Activated T-helper 17 cell treated with anti-CD3 and anti-CD28 coated beads, Interleukin-2, amount 50 U/mL, for 72 hours (primary cell): Measurements from ENCODE around the gene SPINT2. TPM values are rescaled to one million over a fixed set of nuclear protein-coding genes. Genes with fewer than 3 reads are reported as not detected.
A peak's percentile ranks its signal among the peaks of the same experiment; 100 is the strongest.
"Not testable (repeated sequence)": the region's sequence is repeated elsewhere in the genome, so short reads cannot be mapped to it uniquely, and the experiment has no call there.

Experiments used
- ATAC-seq: fragments of 150-1000 bp; cut with Tn5 transposase; replicated peaks from 2 replicates; pipeline ENCODE4 v1.10.0; 2021; ENCODE audit warnings: mild to moderate bottlenecking, moderate library complexity
- H3K27ac Mint-ChIP-seq: one replicate; pipeline ENCODE4 v1.8.0; 2022; ENCODE audit warnings: mixed read lengths
- H3K27me3 Mint-ChIP-seq: one replicate; pipeline ENCODE4 v1.8.0; 2022; ENCODE audit warnings: mixed read lengths
- H3K36me3 Mint-ChIP-seq: one replicate; pipeline ENCODE4 v1.8.0; 2022; ENCODE audit warnings: low read depth, mild to moderate bottlenecking, mixed read lengths
- H3K4me1 Mint-ChIP-seq: one replicate; pipeline ENCODE4 v1.8.0; 2022; ENCODE audit warnings: mixed read lengths
- H3K4me3 Mint-ChIP-seq: one replicate; pipeline ENCODE4 v1.8.0; 2022; ENCODE audit warnings: mild to moderate bottlenecking, mixed read lengths
- H3K9me3 Mint-ChIP-seq: one replicate; pipeline ENCODE4 v1.8.0; 2022; ENCODE audit warnings: mixed read lengths
- total RNA-seq, 2 donors: library from RNA; stranded (reverse); gene quantifications; one replicate each; pipeline ENCODE4 v1.2.3, GENCODE V29; 2022

Gene SPINT2
- total RNA-seq, 2 donors from 2014 or later, result 21.3 to 56.6 TPM

- Mint-ChIP-seq H3K36me3 (no peaks in the 10 kb centered on the region), H3K27me3 (peaks cover 40% of the 10 kb centered on the region), H3K4me1 (peaks cover 6% of the 10 kb centered on the region), H3K9me3 (no peaks in the 10 kb centered on the region), H3K4me3 (peak overlapping the region; percentile 52), H3K27ac (no peak overlapping the region)
- no peak for ATAC-seq
Observed at GRCh38 chr19:38228491-38229439, 35.6 kb upstream of the SPINT2 start.

DNA sequence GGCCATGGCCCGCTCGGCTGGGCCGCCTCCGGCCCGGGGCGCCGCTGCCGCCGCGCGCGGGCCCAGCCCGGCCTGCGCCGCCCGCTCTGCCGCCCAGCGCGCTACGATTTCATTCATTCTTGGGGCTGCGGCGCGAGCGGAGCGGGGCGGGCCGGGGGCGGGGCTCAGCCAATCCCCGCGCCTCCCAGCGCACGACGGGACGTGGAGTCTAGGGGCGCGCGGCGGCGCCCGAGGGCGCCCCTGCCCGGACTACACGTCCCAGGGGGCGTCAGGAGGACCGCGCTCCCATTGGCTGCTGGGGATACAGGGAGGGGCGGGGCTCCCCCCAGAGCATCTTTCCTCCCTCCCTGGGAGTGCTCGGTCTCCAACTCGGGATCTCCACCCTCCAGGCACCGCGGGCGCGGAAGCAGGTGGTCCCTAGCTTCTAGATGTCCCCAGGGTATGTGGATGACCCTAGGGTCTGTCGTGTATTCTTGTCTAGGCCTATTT is 34.7 kb upstream of the SPINT2 start:
- Mint-ChIP-seq H3K27ac (no peak overlapping the region), H3K4me1 (no peaks in the 10 kb centered on the region), H3K36me3 (no peaks in the 10 kb centered on the region), H3K4me3 (peak overlapping the region; percentile 33), H3K27me3 (peaks cover 36% of the 10 kb centered on the region), H3K9me3 (no peaks in the 10 kb centered on the region)
- peak; percentile 67 for ATAC-seq

DNA sequence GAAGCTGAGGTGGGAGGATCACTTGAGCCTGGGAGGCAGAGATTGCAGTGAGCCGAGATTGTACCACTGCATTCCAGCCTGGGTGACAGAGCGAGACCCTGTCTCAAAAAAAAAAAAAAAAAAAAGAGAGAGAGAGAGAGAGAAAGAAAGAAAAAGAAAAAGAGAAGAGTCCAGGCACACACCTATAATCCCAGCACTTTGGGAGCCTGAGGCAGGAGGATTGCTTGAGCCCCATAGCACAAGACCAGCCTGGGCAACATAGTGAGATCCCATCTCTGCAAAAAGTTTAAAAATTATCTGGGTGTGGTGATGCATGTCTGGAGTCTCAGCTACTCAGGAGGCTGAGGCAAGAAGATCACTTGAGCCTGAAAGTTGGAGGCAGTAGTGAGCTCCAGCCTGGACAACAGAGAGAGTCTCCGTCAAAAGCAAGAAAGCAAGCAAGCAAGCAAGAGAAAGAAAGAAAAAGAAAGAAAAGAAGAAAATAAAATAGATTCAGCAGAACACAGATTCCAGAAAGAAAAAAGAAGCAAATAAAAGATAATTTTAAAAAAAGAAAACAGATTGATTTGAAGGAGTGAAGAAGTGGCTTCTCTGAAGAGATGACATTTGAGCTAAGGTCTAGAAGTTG is 33.8 kb upstream of the SPINT2 start:
- peaks cover 36% of the 10 kb centered on the region for H3K27me3 Mint-ChIP-seq
- not testable (repeated sequence) for H3K27ac Mint-ChIP-seq, H3K36me3 Mint-ChIP-seq, H3K4me1 Mint-ChIP-seq, H3K4me3 Mint-ChIP-seq, H3K9me3 Mint-ChIP-seq, ATAC-seq

DNA sequence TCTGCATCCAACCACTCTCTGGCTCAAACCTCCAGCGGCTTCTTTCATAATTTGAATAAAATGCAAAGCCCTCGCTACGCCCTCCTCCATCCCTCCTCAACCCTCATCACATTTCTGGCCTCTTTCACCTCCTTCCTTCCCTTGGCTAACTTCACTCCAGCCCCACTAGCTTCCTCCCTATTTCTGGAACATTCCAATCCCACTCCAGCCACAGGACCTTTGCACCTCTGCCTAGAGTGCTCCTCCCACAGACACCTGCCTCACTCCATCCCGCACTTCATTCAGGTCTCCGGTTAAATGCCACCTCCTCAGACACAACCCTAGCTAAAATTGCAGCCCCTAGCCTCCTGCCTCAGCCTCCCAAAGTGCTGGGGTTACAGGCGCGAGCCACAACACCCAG is 32.5 kb upstream of the SPINT2 start:
- Mint-ChIP-seq H3K4me1 (no peaks in the 10 kb centered on the region), H3K27me3 (peaks cover 27% of the 10 kb centered on the region), H3K4me3 (no peak overlapping the region), H3K36me3 (no peaks in the 10 kb centered on the region), H3K27ac (no peak overlapping the region), H3K9me3 (no peaks in the 10 kb centered on the region)
- no peak for ATAC-seq

- Mint-ChIP-seq H3K9me3 (no peaks in the 10 kb centered on the region), H3K36me3 (no peaks in the 10 kb centered on the region), H3K27me3 (peaks cover 25% of the 10 kb centered on the region), H3K4me3 (no peak overlapping the region), H3K27ac (no peak overlapping the region), H3K4me1 (no peaks in the 10 kb centered on the region)
- peak; percentile 88 for ATAC-seq
Observed at GRCh38 chr19:38233740-38234251, 30.6 kb upstream of the SPINT2 start.

DNA sequence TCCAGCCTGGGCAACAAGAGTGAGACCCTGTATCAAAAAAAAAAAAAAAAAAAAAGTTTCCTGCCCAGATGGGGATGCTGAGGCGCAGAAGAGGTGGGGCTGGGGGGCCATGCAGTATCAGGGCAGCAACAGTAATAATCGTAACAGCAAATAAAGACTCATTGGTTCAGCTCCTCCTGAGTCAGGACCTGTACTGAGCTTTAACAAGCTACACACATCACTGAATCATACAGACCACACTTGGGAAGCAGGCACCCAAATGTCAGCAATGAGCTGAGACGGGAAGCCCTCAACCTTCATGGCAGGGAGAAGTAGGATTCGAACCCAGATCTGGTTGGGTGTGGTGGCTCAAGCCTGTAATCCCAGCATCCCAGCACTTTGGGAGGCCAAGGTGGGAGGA is 29.8 kb upstream of the SPINT2 start:
- H3K9me3 Mint-ChIP-seq, result no peaks in the 10 kb centered on the region
- H3K27ac Mint-ChIP-seq, result no peak overlapping the region
- H3K4me1 Mint-ChIP-seq, result no peaks in the 10 kb centered on the region
- H3K27me3 Mint-ChIP-seq, result peaks cover 25% of the 10 kb centered on the region
- H3K36me3 Mint-ChIP-seq, result no peaks in the 10 kb centered on the region
- H3K4me3 Mint-ChIP-seq, result no peak overlapping the region
- ATAC-seq, result no peak

- H3K27me3 Mint-ChIP-seq, result peaks cover 11% of the 10 kb centered on the region
Observed at GRCh38 chr19:38239816-38240215, 24.6 kb upstream of the SPINT2 start.

GRCh38 chr19:38243279-38243673 is 21.1 kb upstream of the SPINT2 start:
- no peak for ATAC-seq
- peak overlapping the region; percentile 63 for H3K4me3 Mint-ChIP-seq
- peak overlapping the region; percentile 59 for H3K27ac Mint-ChIP-seq
- H3K4me1 Mint-ChIP-seq, result peaks cover 5% of the 10 kb centered on the region
- H3K36me3 Mint-ChIP-seq, result no peaks in the 10 kb centered on the region
- H3K27me3 Mint-ChIP-seq, result peaks cover 8% of the 10 kb centered on the region
- no peaks in the 10 kb centered on the region for H3K9me3 Mint-ChIP-seq

More at GRCh38 chr19:38239816-38240215, 24.6 kb upstream of the SPINT2 start:
- no peak overlapping the region for H3K4me3 Mint-ChIP-seq
- H3K4me1 Mint-ChIP-seq, result peaks cover 5% of the 10 kb centered on the region
- H3K36me3 Mint-ChIP-seq, result no peaks in the 10 kb centered on the region
- no peaks in the 10 kb centered on the region for H3K9me3 Mint-ChIP-seq
- ATAC-seq, result no peak
- H3K27ac Mint-ChIP-seq, result no peak overlapping the region

DNA sequence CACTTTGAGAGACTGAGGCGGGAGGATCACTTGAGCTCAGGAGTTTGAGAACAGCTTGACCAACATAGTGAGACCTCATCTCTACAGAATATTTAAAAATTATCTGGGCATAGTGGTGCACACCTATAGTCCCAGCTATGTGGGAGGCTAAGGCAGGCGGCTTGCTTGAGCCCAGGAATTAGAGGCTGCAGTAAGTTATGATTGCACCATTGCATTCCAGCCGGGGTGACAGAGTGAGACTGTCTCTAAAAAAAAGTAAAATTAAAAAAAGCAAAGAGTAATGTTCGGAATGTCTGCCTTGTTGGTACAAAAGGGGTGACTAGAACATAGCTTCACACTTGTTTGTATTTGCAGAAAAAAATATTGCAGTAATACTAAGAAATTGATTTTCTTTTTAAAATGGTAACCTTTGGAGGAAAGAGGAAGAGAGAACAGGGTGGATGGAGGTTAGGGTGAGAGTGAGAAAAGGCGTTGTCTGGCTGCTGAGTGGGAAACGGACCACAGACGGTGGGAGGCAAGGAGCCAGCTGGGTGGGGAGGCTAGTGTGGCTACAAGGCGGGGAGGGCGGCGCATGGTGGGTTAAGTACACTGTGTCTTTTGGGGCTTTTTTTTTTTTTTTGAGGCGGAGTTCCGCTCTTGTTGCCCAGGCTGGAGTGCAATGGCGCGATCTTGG is 18.4 kb upstream of the SPINT2 start:
- no peaks in the 10 kb centered on the region for H3K36me3 Mint-ChIP-seq
- no peak overlapping the region for H3K4me3 Mint-ChIP-seq
- H3K27ac Mint-ChIP-seq, result no peak overlapping the region
- no peaks in the 10 kb centered on the region for H3K9me3 Mint-ChIP-seq
- peaks cover 5% of the 10 kb centered on the region for H3K4me1 Mint-ChIP-seq
- no peak for ATAC-seq
- peaks cover 3% of the 10 kb centered on the region for H3K27me3 Mint-ChIP-seq

DNA sequence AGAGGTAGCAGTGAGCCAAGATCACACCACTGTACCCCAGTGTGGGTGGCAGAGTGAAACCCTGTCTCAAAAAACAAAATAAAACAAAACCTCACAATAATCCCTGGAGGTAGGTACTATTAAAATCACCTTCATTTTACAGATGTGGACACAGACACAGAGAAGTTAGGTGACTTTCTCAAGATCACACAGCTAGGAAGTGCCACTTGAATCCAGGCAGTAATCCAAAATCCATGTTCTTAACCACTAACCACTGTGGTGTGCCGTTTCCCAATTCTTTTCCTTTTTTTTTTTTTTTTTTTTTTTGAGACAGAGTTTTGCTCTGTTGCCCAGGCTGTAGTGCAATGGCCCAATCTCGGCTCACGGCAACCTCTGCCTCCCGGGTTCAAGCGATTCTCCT is 17.2 kb upstream of the SPINT2 start:
- Mint-ChIP-seq H3K36me3 (no peaks in the 10 kb centered on the region), H3K4me1 (peaks cover 5% of the 10 kb centered on the region), H3K27ac (no peak overlapping the region), H3K9me3 (no peaks in the 10 kb centered on the region), H3K27me3 (peaks cover 7% of the 10 kb centered on the region), H3K4me3 (no peak overlapping the region)
- no peak for ATAC-seq

DNA sequence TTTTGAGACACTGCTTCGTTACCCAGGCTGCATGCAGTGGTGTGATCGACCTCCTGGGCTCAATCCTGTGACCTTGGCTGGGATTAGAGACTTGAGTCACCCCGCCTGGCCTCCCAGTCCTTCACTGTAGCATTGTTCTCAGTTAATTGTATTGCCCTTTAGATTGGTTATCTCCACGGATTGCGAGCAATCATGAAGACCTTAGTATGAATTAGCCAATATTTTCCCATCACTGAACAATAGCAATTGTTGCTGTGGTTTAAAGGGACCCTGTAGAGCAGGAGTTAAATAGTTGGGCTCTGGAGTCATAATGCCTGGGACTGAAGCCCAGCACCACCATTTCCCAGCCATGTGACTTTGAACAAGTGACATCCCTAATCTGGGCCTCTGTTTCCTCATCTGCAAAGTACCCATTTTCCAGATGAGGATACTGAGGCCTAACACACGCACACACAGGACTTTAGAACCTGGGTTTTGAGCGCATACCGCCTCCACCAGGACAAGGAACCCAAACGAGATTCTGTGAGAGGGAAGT is 16.6 kb upstream of the SPINT2 start:
- Mint-ChIP-seq H3K27me3 (peaks cover 7% of the 10 kb centered on the region), H3K4me1 (peaks cover 5% of the 10 kb centered on the region), H3K4me3 (no peak overlapping the region), H3K36me3 (no peaks in the 10 kb centered on the region), H3K9me3 (no peaks in the 10 kb centered on the region), H3K27ac (no peak overlapping the region)
- ATAC-seq, result no peak

DNA sequence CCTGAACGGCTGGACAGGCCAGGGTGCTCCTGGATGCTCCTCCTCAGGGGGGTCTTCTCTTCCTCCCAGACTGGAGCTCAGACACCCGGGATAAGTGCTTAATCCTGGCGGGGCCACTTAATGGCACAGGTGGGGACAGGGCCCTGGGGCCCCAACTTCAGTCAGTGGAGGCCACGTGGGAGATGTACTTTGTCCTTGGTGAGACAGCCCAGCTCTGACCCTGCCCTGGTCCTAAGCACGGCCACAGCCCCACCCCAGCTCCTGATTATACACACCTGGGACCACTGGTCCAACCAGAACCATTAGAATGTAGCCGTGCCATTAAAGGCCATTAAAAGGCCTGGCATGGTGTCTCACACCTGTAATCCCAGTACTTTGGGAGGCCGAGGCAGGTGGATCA is 16.0 kb upstream of the SPINT2 start:
- peaks cover 5% of the 10 kb centered on the region for H3K4me1 Mint-ChIP-seq

GRCh38 chr19:38250428-38250820 is 13.9 kb upstream of the SPINT2 start:
- H3K4me3 Mint-ChIP-seq, result no peak overlapping the region
- no peaks in the 10 kb centered on the region for H3K4me1 Mint-ChIP-seq
- peaks cover 8% of the 10 kb centered on the region for H3K27me3 Mint-ChIP-seq
- no peak overlapping the region for H3K27ac Mint-ChIP-seq
- H3K36me3 Mint-ChIP-seq, result no peaks in the 10 kb centered on the region
- H3K9me3 Mint-ChIP-seq, result no peaks in the 10 kb centered on the region
- ATAC-seq, result no peak

More for the DNA sequence above, 16.0 kb upstream of the SPINT2 start:
- H3K27ac Mint-ChIP-seq, result no peak overlapping the region
- H3K27me3 Mint-ChIP-seq, result peaks cover 7% of the 10 kb centered on the region
- no peak overlapping the region for H3K4me3 Mint-ChIP-seq
- H3K9me3 Mint-ChIP-seq, result no peaks in the 10 kb centered on the region
- no peak for ATAC-seq
- no peaks in the 10 kb centered on the region for H3K36me3 Mint-ChIP-seq
